Sigmoid colon (tissue), 7 donors: ENCODE results near the gene MEGF8. TPM values are rescaled to one million over a fixed set of nuclear protein-coding genes. Genes with fewer than 3 reads are reported as not detected.

ENCODE experiments used
- DNase-seq: peaks from one replicate; pipeline ENCODE4 v3.0.0-alpha.2; 2019
- H3K27ac ChIP-seq, 4 donors: fragments of 200-600 bp; sonication (generic); one replicate each; pipeline ENCODE4 v1.5.1; 2016 to 2019; ENCODE audit warnings: mild to moderate bottlenecking in 1 of 4
- H3K27me3 ChIP-seq, 3 donors: fragments of 200-600 bp; sonication (generic); one replicate each; pipeline ENCODE4 v1.5.1; 2019; ENCODE audit warnings: mild to moderate bottlenecking in 1 of 3
- H3K36me3 ChIP-seq, 4 donors: fragments of 200-600 bp; sonication (generic); one replicate each; pipeline ENCODE4 v1.5.1; 2016 to 2019
- H3K4me1 ChIP-seq, 4 donors: fragments of 200-600 bp; sonication (generic); one replicate each; pipeline ENCODE4 v1.5.1; 2017 to 2019
- H3K4me3 ChIP-seq, 4 donors: fragments of 200-600 bp; sonication (generic); one replicate each; pipeline ENCODE4 v1.5.1; 2017 to 2019; ENCODE audit warnings: mild to moderate bottlenecking in 2 of 4, moderate library complexity in 1 of 4
- H3K9me3 ChIP-seq, 4 donors: fragments of 200-600 bp in 3 of 4; sonication (generic) in 3 of 4; one replicate each; pipeline versions ENCODE4 v1.5.1 to v1.6.1; 2013 to 2019
- CTCF ChIP-seq, 4 experiments: fragments of 450-650 bp in 3 of 4; fragments of 200-600 bp in 1 of 4; IDR thresholded peaks; one replicate each; pipeline ENCODE4 v1.5.1; 2016 to 2019; ENCODE audit warnings: antibody characterized with exemption in 4 of 4, mild to moderate bottlenecking in 3 of 4, moderate library complexity in 2 of 4
- EP300 ChIP-seq, 4 donors: sonication (generic); formaldehyde crosslinking; IDR thresholded peaks; one replicate each; pipeline ENCODE4 v1.6.1; 2017; ENCODE audit warnings: antibody characterized with exemption in 4 of 4
- POLR2A ChIP-seq, 2 donors: fragments of 450-650 bp; IDR thresholded peaks; one replicate each; pipeline ENCODE4 v1.6.1; 2016; ENCODE audit warnings: antibody characterized with exemption in 2 of 2, mild to moderate bottlenecking in 2 of 2, moderate library complexity in 2 of 2
- POLR2AphosphoS5 ChIP-seq, 4 donors: sonication (generic); formaldehyde crosslinking; IDR thresholded peaks; one replicate each; pipeline ENCODE4 v1.6.1; 2017; ENCODE audit warnings: antibody characterized with exemption in 4 of 4
- WGBS, 2 donors: extraction: QIAGEN DNeasy Blood & Tissue Kit; methylation state at CpG; one replicate each; pipeline ENCODE4 v1.1.7; 2013; 5-methylcytosine and 5-hydroxymethylcytosine counted together
- intact Hi-C: fragments of 100-400 bp; cut with DNase I; formaldehyde crosslinking; loops from one replicate; pipeline ENCODE4 v1.15.1; 2023
- polyA plus RNA-seq, 3 donors: library from polyadenylated mRNA; stranded (reverse); fragments of 200-250 nt; gene quantifications; one replicate each; pipeline ENCODE4 v1.2.3, GENCODE V29; 2013
- total RNA-seq, 4 donors: library from RNA; depleted of rRNA; stranded (reverse); fragments of >200 nt; gene quantifications; one replicate each; pipeline ENCODE4 v1.1.0, GENCODE V29; 2016
- donor health status: healthy with polysubstance abuse.
- donor health status: Bipolar disorder and iron deficiency.
- donor health status: healthy.

Gene MEGF8
- total and polyA plus RNA-seq, 7 donors = 1.8 to 21.6 (median 5.9) TPM

- no peak for DNase-seq
- WGBS, 2 donors = 13 to 22% methylated on average over 29 of the region's 29 CpGs
- Histone ChIP-seq H3K36me3 (no peaks in the 10 kb centered on the region), H3K27me3 (peaks cover 17 to 29% (median 18%) of the 10 kb centered on the region in 3 donors), H3K4me3 (no peak overlapping the region), H3K27ac (no peak overlapping the region), H3K9me3 (no peaks in the 10 kb centered on the region), H3K4me1 (peaks cover 0 to 40% (median 37%) of the 10 kb centered on the region in 4 donors)
- intact Hi-C loops = no loop called here
- no peak for TF ChIP-seq CTCF (IDR thresholded peaks at IDR 0.05)
- no peak for TF ChIP-seq POLR2AphosphoS5 (IDR thresholded peaks at IDR 0.05)
- TF ChIP-seq EP300 (IDR thresholded peaks at IDR 0.05) = no peak
- TF ChIP-seq POLR2A (IDR thresholded peaks at IDR 0.05) = no peak
Observed at GRCh38 chr19:42323473-42323851, 2.0 kb upstream of the MEGF8 start.

GRCh38 chr19:42323852-42324654 lies 1.4 kb upstream of the MEGF8 start:
- Histone ChIP-seq H3K36me3 (no peaks in the 10 kb centered on the region), H3K4me1 (peaks cover 0 to 40% (median 37%) of the 10 kb centered on the region in 4 donors), H3K4me3 (peak overlapping the region; percentile 0 to 94 (median 70)), H3K27me3 (peaks cover 17 to 29% (median 18%) of the 10 kb centered on the region in 3 donors), H3K27ac (no peak overlapping the region), H3K9me3 (no peaks in the 10 kb centered on the region)
- no peak for DNase-seq
- 4 to 6% methylated on average over 92 of the region's 92 CpGs for WGBS, 2 donors
- intact Hi-C loops = no loop called here
- TF ChIP-seq EP300 (IDR thresholded peaks at IDR 0.05) (no peak), POLR2AphosphoS5 (IDR thresholded peaks at IDR 0.05) (no peak), POLR2A (IDR thresholded peaks at IDR 0.05) (no peak), CTCF (IDR thresholded peaks at IDR 0.05) (no peak)

GRCh38 chr19:42324655-42325307 lies 654 bp upstream of the MEGF8 start:
- H3K36me3 ChIP-seq = no peaks in the 10 kb centered on the region
- peaks cover 0 to 40% (median 37%) of the 10 kb centered on the region in 4 donors for H3K4me1 ChIP-seq
- peak overlapping the region in 2 of 4 donors; percentile 76 to 80 for H3K27ac ChIP-seq
- TF ChIP-seq CTCF (IDR thresholded peaks at IDR 0.05) = peak in 3 of 4 experiments; percentile 76 to 86 (median 86)
- no peak for TF ChIP-seq EP300 (IDR thresholded peaks at IDR 0.05)
- no peak for TF ChIP-seq POLR2A (IDR thresholded peaks at IDR 0.05)
- no peak for TF ChIP-seq POLR2AphosphoS5 (IDR thresholded peaks at IDR 0.05)
- 3 to 4% methylated on average over 38 of the region's 38 CpGs for WGBS, 2 donors
- H3K27me3 ChIP-seq = peaks cover 17 to 29% (median 18%) of the 10 kb centered on the region in 3 donors
- peak overlapping the region; percentile 0 to 94 (median 70) for H3K4me3 ChIP-seq
- no peak for DNase-seq
- H3K9me3 ChIP-seq = no peaks in the 10 kb centered on the region
- intact Hi-C loops = loop anchor here (5.0 kb wide), 2 partner anchors 73 to 192 kb away; partner anchors contain the start of gene POU2F2

- TF ChIP-seq EP300 (IDR thresholded peaks at IDR 0.05) = no peak
- no peak for TF ChIP-seq POLR2A (IDR thresholded peaks at IDR 0.05)
- no peak for TF ChIP-seq POLR2AphosphoS5 (IDR thresholded peaks at IDR 0.05)
- no peak for TF ChIP-seq CTCF (IDR thresholded peaks at IDR 0.05)
- 2 to 8% methylated on average over 37 of the region's 37 CpGs for WGBS, 2 donors
- no peak for DNase-seq
Observed at GRCh38 chr19:42325896-42326771, 699 bp downstream of the MEGF8 start.

More at GRCh38 chr19:42325896-42326771, 699 bp downstream of the MEGF8 start:
- Histone ChIP-seq H3K4me1 (peaks cover 0 to 45% (median 37%) of the 10 kb centered on the region in 4 donors), H3K36me3 (no peaks in the 10 kb centered on the region), H3K27me3 (peaks cover 17 to 29% (median 18%) of the 10 kb centered on the region in 3 donors), H3K27ac (peak overlapping the region; percentile 73 to 80 (median 76)), H3K4me3 (peak overlapping the region; percentile 66 to 94 (median 80)), H3K9me3 (no peaks in the 10 kb centered on the region)
- intact Hi-C loops = loop anchor here (5.0 kb wide), 2 partner anchors 71 to 194 kb away; partner anchors contain the start of gene POU2F2
